PC-9 (cell line): Measurements from ENCODE around the gene AQP9.
A peak's percentile ranks its signal among the peaks of the same experiment; 100 is the strongest.

Experiments
- EZH2 ChIP-seq: fragments of 200-600 bp; sonication (generic); IDR thresholded peaks from 2 replicates; pipeline ENCODE4 v1.8.0; 2017; ENCODE audit warnings: antibody characterized with exemption, low read depth
- TF ChIP-seq, protein P1 (sequence below): fragments of 200-600 bp; sonication (generic); conservative IDR thresholded peaks from 2 replicates; pipeline ENCODE4 v1.6.1; 2017; ENCODE audit warnings: mixed run types, antibody characterized with exemption, mild to moderate bottlenecking, moderate library complexity

DNA sequence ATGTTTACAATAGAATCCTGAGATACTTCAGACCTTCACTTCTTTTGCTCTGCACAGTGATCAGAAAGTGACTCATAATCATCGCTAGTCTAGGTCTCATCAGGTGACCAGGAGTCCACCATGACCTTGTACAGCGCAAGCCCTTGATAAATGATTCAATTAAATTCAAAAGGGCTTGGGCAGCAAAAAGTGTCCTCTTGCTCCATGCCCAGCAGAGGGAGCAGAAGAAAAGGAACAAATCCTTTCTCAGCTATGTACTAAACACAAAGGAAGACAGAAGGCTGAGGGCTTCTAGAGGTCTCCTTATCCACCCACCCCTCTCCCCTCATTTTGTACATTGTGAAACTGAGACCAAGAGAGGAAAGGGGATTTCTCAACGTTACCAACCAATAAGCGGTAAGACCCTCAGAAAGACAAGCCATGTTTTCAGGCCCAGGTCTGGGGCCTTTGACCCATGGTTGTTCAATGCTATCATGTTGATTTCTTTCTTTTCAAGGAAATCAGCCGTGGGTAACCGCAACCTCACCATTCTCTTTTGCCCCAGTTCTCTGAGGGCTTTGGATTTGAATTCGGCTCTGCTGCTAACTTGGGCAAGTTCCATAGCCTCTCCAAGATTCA lies 74.8 kb downstream of the AQP9 start:
- TF ChIP-seq, protein P1, sequence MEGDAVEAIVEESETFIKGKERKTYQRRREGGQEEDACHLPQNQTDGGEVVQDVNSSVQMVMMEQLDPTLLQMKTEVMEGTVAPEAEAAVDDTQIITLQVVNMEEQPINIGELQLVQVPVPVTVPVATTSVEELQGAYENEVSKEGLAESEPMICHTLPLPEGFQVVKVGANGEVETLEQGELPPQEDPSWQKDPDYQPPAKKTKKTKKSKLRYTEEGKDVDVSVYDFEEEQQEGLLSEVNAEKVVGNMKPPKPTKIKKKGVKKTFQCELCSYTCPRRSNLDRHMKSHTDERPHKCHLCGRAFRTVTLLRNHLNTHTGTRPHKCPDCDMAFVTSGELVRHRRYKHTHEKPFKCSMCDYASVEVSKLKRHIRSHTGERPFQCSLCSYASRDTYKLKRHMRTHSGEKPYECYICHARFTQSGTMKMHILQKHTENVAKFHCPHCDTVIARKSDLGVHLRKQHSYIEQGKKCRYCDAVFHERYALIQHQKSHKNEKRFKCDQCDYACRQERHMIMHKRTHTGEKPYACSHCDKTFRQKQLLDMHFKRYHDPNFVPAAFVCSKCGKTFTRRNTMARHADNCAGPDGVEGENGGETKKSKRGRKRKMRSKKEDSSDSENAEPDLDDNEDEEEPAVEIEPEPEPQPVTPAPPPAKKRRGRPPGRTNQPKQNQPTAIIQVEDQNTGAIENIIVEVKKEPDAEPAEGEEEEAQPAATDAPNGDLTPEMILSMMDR = peak; percentile 67
- TF ChIP-seq EZH2 = no peak
